Prostate gland (tissue), 2 donors: ENCODE measurements around the gene ITSN1.

Source experiments
- POLR2A ChIP-seq: fragments of 450-650 bp; IDR thresholded peaks from one replicate; pipeline ENCODE4 v1.6.1; 2016; ENCODE audit warnings: antibody characterized with exemption, mild to moderate bottlenecking
- POLR2AphosphoS5 ChIP-seq: sonication (generic); formaldehyde crosslinking; IDR thresholded peaks from one replicate; pipeline ENCODE4 v1.6.1; 2017; ENCODE audit warnings: antibody characterized with exemption
- TF ChIP-seq, protein P1 (sequence below), 4 experiments: fragments of 200-600 bp in 2 of 4; fragments of 450-650 bp in 2 of 4; sonication (generic) in 2 of 4; IDR thresholded peaks; 1 replicate in 3 of 4; 2 replicates in 1 of 4; pipeline ENCODE4 v1.5.1; 2016 to 2019; ENCODE audit warnings: antibody characterized with exemption in 4 of 4, mild to moderate bottlenecking in 2 of 4, moderate library complexity in 2 of 4

DNA sequence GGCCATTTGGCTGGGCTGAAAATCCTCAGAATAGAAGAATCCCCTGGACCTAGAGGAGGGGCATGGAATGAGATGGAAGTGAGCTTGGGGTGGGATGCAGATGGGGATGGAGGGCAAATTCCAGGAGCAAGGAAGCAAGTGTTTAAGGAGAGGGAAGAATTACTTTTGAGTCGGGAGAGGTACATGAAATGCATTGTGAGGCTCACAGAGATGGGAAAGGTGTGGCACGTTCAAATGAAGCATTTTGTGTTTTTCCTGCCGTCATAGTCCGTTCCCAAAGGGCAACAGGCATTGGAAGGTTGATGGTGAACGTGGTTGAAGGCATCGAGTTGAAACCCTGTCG is 242.8 kb downstream of the ITSN1 start:
- TF ChIP-seq POLR2AphosphoS5: no peak
- TF ChIP-seq, protein P1, sequence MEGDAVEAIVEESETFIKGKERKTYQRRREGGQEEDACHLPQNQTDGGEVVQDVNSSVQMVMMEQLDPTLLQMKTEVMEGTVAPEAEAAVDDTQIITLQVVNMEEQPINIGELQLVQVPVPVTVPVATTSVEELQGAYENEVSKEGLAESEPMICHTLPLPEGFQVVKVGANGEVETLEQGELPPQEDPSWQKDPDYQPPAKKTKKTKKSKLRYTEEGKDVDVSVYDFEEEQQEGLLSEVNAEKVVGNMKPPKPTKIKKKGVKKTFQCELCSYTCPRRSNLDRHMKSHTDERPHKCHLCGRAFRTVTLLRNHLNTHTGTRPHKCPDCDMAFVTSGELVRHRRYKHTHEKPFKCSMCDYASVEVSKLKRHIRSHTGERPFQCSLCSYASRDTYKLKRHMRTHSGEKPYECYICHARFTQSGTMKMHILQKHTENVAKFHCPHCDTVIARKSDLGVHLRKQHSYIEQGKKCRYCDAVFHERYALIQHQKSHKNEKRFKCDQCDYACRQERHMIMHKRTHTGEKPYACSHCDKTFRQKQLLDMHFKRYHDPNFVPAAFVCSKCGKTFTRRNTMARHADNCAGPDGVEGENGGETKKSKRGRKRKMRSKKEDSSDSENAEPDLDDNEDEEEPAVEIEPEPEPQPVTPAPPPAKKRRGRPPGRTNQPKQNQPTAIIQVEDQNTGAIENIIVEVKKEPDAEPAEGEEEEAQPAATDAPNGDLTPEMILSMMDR (IDR thresholded peaks at IDR 0.05): no peak
- no peak for TF ChIP-seq POLR2A
